T-helper 17 cell (primary cell): Measurements from ENCODE around the gene RPL31. TPM values are rescaled to one million over a fixed set of nuclear protein-coding genes. Genes with fewer than 3 reads are reported as not detected.

Source experiments
- ATAC-seq: fragments of 150-1000 bp; cut with Tn5 transposase; 2 replicates; pipeline ENCODE4 v1.10.0; 2021; ENCODE audit warnings: mild to moderate bottlenecking, moderate library complexity
- DNase-seq, 3 donors: peaks; one replicate each; pipeline versions ENCODE4 v3.0.0 to v3.0.0-alpha.2; 2020 to 2021
- H3K9me3 ChIP-seq: one replicate; pipeline ENCODE4 v1.7.0; 2013; ENCODE audit warnings: low read length, mild to moderate bottlenecking; ENCODE audit not compliant: control insufficient read depth, poor library complexity, severe bottlenecking
- H3K27ac Mint-ChIP-seq: one replicate; pipeline ENCODE4 v1.8.0; 2022; ENCODE audit warnings: mild to moderate bottlenecking, moderate library complexity, mixed read lengths
- H3K27me3 Mint-ChIP-seq: one replicate; pipeline ENCODE4 v1.8.0; 2022; ENCODE audit warnings: mixed read lengths
- H3K36me3 Mint-ChIP-seq: one replicate; pipeline ENCODE4 v1.8.0; 2022; ENCODE audit warnings: low read depth, mixed read lengths
- H3K4me1 Mint-ChIP-seq: one replicate; pipeline ENCODE4 v1.8.0; 2022; ENCODE audit warnings: mild to moderate bottlenecking, mixed read lengths
- H3K4me3 Mint-ChIP-seq: one replicate; pipeline ENCODE4 v1.8.0; 2022; ENCODE audit warnings: mild to moderate bottlenecking, moderate library complexity, mixed read lengths
- total RNA-seq, 4 donors: library from RNA in 2 of 4; stranded (reverse) in 2 of 4; gene quantifications; one replicate each; pipeline ENCODE4 v1.2.3 and lab custom pipeline; 2022 to 2026

The RPL31 gene
- total RNA-seq (1,000 to 10,000 TPM; 1,930 to 1,963 TPM), total RNA-seq (lab: John Stamatoyannopoulos, UW) (968 to 1,143 reads per million in 2 donors)

DNA sequence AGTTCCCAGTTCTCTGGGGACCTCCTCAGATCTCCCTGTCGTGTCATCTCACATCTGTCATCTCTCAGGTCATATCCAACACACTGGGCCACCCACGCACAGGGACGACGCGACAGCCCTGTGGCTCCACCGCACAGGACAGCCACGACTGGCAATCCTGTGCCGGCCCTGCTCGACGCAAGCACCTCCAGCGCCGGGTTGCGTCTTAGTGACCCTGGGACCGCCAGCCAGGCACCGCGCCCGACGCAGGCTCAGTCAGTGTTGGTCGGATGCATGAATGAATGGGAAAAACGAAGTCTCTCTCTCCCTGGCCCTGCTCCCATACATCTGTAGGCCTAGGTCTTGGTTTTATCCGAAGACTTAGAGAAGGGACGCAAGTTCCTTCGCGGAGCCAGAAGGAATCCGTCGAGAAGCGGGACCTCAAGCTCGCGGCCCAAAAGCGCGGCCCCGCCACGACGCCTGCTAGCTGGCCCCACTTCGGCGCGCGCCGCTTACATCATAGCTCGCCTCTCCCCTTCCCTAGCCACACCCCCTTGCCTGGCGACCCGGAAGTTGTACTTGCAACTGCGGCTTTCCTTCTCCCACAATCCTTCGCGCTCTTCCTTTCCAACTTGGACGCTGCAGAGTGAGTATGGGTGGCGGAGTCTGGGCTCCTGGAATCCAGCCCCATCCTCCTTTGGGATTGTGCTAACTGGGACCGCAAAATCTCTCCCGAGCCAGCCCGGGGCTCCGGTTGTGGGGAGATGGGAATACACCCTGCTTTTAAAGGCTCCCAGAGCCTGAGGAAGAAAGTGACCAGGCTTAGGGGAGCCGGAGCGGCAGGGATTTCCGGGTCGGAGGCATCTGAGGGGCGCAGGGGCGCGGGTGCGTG lies at the start of gene RPL31:
RPL31 (plus strand) TSS at position 599 of the 871 bp plus-strand sequence. CDS start 413 bp downstream, outside the sequence.
- DNase-seq (peak; percentile 90 to 92 (median 91)), ATAC-seq (peak; percentile 96)
- H3K9me3 ChIP-seq, result no peaks in the 10 kb centered on the region
- Mint-ChIP-seq H3K4me1 (peaks cover 36% of the 10 kb centered on the region), H3K27me3 (no peaks in the 10 kb centered on the region), H3K27ac (peak within 1 kb of the TSS; percentile 97), H3K36me3 (peaks cover 19% of the 10 kb centered on the region), H3K4me3 (peak within 1 kb of the TSS; percentile 99)

DNA sequence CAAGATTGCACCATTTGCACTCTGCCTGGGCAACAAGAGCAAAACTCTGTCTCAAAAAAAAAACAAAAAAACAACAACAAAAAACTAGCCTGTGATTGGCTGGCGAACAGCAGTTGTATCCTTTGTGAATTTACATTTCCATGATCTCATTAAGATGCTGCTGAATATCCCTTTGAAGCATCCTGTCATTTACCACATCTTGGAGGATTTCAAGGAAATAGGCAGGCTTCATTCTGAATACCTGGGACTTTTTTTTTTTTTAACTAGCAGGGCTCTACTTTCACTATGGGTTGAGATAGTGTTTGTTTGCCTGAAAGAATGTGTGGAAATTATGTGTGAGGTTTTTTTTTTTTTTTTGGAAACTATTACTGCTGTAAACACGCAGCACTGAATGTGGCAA lies 49.6 kb upstream of the RPL31 start:
- H3K36me3 Mint-ChIP-seq, result peaks cover 9% of the 10 kb centered on the region
- H3K9me3 ChIP-seq, result no peaks in the 10 kb centered on the region
- H3K4me1 Mint-ChIP-seq, result peaks cover 2% of the 10 kb centered on the region
- ATAC-seq, result no peak
- H3K27ac Mint-ChIP-seq, result no peak overlapping the region
- H3K27me3 Mint-ChIP-seq, result peaks cover 7% of the 10 kb centered on the region
- H3K4me3 Mint-ChIP-seq, result no peak overlapping the region
- DNase-seq, result no peak

DNA sequence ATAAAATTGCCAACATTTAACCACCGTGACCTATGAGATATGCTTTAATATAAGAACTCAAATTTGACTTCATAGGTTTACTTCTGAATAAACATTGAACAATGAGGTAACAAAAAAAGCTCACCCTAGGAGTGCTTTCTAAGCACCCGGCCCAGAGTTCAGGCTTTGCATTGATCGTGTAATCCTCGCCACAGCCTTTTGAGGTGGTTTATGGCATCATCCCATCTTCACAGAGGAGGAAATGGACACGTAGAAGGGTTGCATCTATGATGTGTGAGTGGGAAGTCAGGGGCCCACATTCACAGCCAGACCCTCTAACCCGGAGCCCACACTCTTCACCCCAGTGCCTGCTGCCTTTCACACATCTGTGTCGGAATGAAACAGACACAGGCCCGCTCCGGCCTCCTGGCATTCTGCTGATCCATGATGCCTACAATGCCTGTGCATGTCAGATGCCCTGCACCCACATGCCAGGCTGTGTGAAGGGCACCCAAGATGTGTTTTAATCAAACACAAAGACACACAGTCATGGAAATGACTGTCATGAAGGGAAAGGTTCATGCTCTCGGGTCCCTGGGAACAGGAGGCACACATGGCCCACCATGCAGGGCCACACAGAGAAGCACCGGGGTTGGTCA lies 48.6 kb upstream of the RPL31 start:
- Mint-ChIP-seq H3K4me3 (no peak overlapping the region), H3K36me3 (peaks cover 9% of the 10 kb centered on the region), H3K4me1 (peaks cover 2% of the 10 kb centered on the region), H3K27me3 (peaks cover 7% of the 10 kb centered on the region), H3K27ac (no peak overlapping the region)
- DNase-seq, result no peak
- no peaks in the 10 kb centered on the region for H3K9me3 ChIP-seq
- peak; percentile 63 for ATAC-seq

DNA sequence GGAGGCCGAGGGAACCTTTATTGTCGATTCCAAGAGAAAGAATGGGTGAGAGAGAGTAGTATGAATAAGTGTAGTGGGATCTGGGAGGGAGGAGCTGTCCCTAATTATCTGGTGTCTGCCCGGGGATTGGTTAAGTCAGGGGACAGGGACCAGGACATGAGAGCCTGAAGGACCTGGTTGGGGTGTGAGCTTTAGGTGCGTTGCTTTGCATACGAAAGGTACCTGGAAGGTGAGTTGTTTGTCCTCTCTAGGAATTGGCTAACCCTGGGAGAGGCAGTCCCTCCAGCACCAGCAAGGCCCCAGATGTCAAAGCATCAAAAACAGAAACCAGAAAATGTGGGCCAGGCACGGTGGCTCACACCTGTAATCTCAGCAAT lies 48.1 kb upstream of the RPL31 start:
- peaks cover 9% of the 10 kb centered on the region for H3K36me3 Mint-ChIP-seq
- DNase-seq (no peak), ATAC-seq (no peak)
- H3K27ac Mint-ChIP-seq, result no peak overlapping the region
- peaks cover 7% of the 10 kb centered on the region for H3K27me3 Mint-ChIP-seq
- no peaks in the 10 kb centered on the region for H3K9me3 ChIP-seq
- H3K4me3 Mint-ChIP-seq, result no peak overlapping the region
- peaks cover 2% of the 10 kb centered on the region for H3K4me1 Mint-ChIP-seq

DNA sequence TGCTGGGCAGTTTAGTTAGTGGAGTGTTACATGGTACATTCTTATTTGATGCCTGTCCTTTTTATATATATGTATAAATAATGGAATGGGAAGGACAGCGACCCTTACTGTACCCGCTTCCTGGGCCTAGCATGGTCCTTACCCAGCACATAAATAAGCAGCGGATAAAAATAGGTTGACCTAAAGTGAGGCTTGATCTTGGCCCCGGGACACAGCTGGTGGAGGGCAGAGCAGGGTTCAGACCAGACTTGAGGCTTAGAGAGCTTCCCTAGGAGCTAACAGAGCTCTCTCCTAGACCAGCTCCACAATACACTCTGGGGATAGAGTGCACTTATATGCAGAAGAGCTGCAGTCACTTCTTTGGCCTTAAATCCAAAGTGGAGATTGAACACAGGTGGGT lies 46.9 kb upstream of the RPL31 start:
- Mint-ChIP-seq H3K27me3 (peaks cover 7% of the 10 kb centered on the region), H3K4me3 (no peak overlapping the region), H3K36me3 (peaks cover 9% of the 10 kb centered on the region)

DNA sequence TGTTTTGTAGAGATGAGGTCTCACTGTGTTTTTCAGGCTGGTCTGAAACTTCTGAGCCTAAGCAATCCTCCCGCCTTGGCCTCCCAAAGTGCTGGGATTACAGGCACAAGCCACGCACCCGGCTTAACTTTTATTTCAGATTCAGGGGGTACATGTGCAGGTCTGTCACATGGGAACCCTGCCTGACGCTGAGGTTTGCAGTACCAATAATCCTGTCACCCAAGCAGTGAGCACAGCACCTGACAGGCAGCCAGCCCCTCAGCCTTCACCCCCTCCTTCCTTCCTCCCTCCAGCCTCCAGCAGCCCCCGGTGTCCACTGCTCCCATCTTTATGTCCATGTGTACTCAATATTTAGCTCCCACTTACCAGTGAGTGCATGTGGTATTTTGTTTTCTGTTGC lies 46.0 kb upstream of the RPL31 start:
- H3K27ac Mint-ChIP-seq, result no peak overlapping the region
- peaks cover 7% of the 10 kb centered on the region for H3K36me3 Mint-ChIP-seq
- peaks cover 7% of the 10 kb centered on the region for H3K27me3 Mint-ChIP-seq
- no peak for DNase-seq
- H3K9me3 ChIP-seq, result no peaks in the 10 kb centered on the region
- H3K4me1 Mint-ChIP-seq, result peaks cover 5% of the 10 kb centered on the region
- no peak for ATAC-seq
- no peak overlapping the region for H3K4me3 Mint-ChIP-seq

More for the DNA sequence above, 46.9 kb upstream of the RPL31 start:
- ATAC-seq (no peak), DNase-seq (no peak)
- Mint-ChIP-seq H3K4me1 (peaks cover 5% of the 10 kb centered on the region), H3K27ac (no peak overlapping the region)
- H3K9me3 ChIP-seq, result no peaks in the 10 kb centered on the region

- no peak overlapping the region for H3K4me3 Mint-ChIP-seq
- peaks cover 5% of the 10 kb centered on the region for H3K36me3 Mint-ChIP-seq
- DNase-seq, result no peak
- H3K27ac Mint-ChIP-seq, result no peak overlapping the region
- ATAC-seq, result no peak
- H3K4me1 Mint-ChIP-seq, result peaks cover 5% of the 10 kb centered on the region
- peaks cover 7% of the 10 kb centered on the region for H3K27me3 Mint-ChIP-seq
- H3K9me3 ChIP-seq, result no peaks in the 10 kb centered on the region
Observed at GRCh38 chr2:100957996-100958653, 44.0 kb upstream of the RPL31 start.

DNA sequence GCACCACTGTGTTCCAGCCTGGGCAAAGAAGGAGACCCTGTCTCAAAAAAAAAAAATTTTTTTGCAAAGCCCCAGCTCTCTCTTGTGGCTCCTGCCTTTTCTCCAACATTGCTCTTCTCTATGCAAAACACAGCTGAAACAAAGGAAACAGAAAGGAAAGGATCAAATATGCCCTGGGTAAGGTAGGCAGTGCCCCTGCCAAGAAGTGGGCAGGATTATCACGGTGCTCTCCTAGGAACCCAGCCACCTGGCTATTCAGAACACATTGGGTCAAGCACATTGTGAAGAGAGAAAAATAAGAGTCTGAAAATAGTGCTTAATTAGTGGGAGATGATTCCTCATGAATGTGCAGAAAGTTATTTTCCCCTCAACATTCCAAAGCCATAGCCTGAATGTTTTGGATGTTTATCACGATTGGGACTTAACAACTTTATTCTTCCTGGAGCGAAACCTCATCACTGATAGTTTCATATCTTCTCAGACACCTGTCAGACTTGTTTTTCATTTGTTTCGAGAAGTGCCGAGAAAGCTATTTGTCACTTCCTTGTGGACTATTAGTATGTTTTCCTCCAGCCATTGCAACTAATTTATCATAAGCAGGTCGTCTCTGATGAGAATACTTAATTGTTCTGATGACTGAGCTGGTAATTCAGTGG lies 42.7 kb upstream of the RPL31 start:
- no peak for DNase-seq
- Mint-ChIP-seq H3K4me3 (no peak overlapping the region), H3K27me3 (peaks cover 7% of the 10 kb centered on the region), H3K36me3 (peaks cover 3% of the 10 kb centered on the region), H3K4me1 (peaks cover 5% of the 10 kb centered on the region), H3K27ac (no peak overlapping the region)
- H3K9me3 ChIP-seq, result no peaks in the 10 kb centered on the region
- no peak for ATAC-seq

- DNase-seq (no peak), ATAC-seq (no peak)
- no peak overlapping the region for H3K27ac Mint-ChIP-seq
- no peak overlapping the region for H3K4me3 Mint-ChIP-seq
- peaks cover 5% of the 10 kb centered on the region for H3K4me1 Mint-ChIP-seq
- peaks cover 3% of the 10 kb centered on the region for H3K36me3 Mint-ChIP-seq
- no peaks in the 10 kb centered on the region for H3K9me3 ChIP-seq
- H3K27me3 Mint-ChIP-seq, result peaks cover 7% of the 10 kb centered on the region
Observed at GRCh38 chr2:100960688-100961087, 41.4 kb upstream of the RPL31 start.

- Mint-ChIP-seq H3K27me3 (no peaks in the 10 kb centered on the region), H3K4me3 (no peak overlapping the region), H3K4me1 (peaks cover 7% of the 10 kb centered on the region), H3K36me3 (no peaks in the 10 kb centered on the region), H3K27ac (no peak overlapping the region)
- DNase-seq, result no peak
- no peak for ATAC-seq
- no peaks in the 10 kb centered on the region for H3K9me3 ChIP-seq
Observed at GRCh38 chr2:100962366-100963025, 39.6 kb upstream of the RPL31 start.

- Mint-ChIP-seq H3K36me3 (no peaks in the 10 kb centered on the region), H3K27me3 (no peaks in the 10 kb centered on the region), H3K4me1 (peaks cover 7% of the 10 kb centered on the region), H3K4me3 (no peak overlapping the region), H3K27ac (no peak overlapping the region)
- H3K9me3 ChIP-seq, result no peaks in the 10 kb centered on the region
- no peak for ATAC-seq
- no peak for DNase-seq
Observed at GRCh38 chr2:100963026-100963375, 39.1 kb upstream of the RPL31 start.

DNA sequence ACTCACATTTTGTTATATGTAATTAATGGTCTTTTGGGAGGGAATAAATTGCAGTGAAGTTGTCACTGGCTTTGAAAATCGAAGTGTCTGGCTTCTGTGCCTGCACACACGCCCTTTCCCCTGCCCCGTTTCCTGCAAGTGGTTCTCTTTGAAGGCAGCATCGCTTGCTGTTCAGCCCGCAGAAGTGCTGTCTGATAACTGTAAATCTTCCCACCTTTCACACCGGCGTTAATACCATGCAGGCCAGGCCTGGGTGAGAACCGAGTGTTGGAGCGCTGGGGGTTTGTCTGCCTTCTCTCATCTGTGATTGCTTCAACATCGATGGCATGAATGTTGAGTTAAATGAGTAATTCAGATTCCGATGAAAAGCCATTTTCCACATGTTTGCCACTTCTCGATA lies 37.9 kb upstream of the RPL31 start:
- ATAC-seq, result no peak
- Mint-ChIP-seq H3K4me1 (peaks cover 7% of the 10 kb centered on the region), H3K27me3 (no peaks in the 10 kb centered on the region), H3K27ac (no peak overlapping the region), H3K36me3 (no peaks in the 10 kb centered on the region), H3K4me3 (peak overlapping the region; percentile 9)
- H3K9me3 ChIP-seq, result no peaks in the 10 kb centered on the region
- no peak for DNase-seq
